HPDE6-E6E7 (cell line): Measurements from ENCODE around the gene EDC3.
"Not testable (repeated sequence)": the region's sequence is repeated elsewhere in the genome, so short reads cannot be mapped to it uniquely, and the experiment has no call there.

Experiments used
- DNase-seq: peaks from one replicate; pipeline ENCODE4 v3.0.0; 2011; ENCODE audit warnings: missing footprints; ENCODE audit errors: extremely low spot score

Gene EDC3, protein sequence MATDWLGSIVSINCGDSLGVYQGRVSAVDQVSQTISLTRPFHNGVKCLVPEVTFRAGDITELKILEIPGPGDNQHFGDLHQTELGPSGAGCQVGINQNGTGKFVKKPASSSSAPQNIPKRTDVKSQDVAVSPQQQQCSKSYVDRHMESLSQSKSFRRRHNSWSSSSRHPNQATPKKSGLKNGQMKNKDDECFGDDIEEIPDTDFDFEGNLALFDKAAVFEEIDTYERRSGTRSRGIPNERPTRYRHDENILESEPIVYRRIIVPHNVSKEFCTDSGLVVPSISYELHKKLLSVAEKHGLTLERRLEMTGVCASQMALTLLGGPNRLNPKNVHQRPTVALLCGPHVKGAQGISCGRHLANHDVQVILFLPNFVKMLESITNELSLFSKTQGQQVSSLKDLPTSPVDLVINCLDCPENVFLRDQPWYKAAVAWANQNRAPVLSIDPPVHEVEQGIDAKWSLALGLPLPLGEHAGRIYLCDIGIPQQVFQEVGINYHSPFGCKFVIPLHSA

DNA sequence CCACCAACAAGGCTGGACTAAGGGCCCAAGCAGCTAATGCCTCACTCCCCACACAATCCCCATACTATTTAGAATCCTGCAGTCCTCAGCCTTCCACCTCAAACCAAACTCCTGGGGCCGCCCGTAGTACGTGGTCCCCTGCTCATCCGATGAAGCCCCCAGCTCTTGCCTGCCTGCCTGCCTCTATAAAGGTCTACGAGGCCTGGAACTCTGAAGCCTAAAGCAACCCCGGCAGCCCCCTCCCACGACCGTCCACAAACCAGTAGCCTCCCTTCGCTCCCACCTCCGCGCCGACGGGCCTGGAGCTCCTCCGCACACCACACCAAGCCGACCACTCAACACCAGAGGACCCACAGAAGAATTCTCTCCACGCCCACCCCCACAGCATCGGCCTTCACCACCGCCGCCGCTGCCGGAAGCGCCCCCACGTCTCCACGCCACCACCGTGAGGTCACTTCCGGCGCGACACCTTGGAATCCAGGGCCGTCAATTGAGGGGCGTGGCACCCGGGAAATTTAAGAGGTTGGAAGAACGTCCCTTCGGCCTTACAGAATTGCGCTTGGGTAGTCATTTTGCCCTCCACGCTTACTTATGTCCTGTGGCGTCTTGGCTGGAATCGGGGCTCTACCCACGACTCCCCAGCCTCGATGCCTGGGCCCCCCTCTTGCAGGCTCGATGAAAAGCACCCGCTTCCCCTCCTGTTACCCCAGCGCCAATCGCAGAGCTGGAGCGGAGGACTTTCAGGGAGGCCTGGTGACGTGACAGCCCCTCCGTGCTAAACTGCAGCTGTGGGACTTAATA, at the start of gene EDC3:
TSS of gene EDC3 (minus strand) at position 428 of the 801 bp plus-strand sequence. CDS start 20,900 bp downstream, outside the sequence.
- peak; percentile 76 for DNase-seq

DNA sequence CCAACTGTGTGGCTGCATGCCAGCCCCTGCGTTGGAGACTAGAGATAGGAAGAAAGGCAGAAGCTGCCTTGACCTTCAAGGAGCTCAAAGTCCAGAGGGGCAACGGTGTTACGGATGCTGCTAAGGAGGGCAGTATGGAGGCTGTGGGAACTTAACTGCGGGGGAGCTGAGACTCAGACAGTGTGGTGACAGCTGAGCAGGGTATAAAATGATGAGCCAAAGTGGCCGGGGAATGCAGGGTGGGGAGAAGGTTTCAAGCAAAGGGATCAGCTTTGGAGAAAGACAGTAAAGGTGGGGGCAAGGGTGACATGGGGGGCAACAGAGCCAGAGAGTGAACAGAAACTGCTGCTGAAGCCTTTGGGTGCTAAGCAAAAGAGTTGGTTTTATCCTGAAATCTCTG, 46.6 kb upstream of the EDC3 start:
- no peak for DNase-seq

DNA sequence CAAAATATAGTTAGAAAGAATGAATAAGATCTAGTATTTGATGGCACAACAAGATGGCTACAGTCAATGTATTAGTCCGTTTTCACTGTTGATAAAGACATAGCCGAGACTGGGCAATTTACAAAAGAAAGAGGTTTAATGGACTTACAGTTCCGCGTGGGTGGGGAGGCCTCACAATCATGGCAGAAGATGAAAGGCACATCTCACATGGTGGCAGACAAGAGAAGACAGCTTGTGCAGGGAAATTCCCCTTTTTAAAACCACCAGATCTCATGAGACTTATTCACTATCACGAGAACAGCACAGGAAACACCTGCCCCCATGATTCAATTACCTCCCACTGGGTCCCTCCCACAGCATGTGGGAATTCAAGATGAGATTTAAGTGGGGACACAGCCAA, 42.4 kb upstream of the EDC3 start:
- DNase-seq, result not testable (repeated sequence)

GRCh38 chr15:74735305-74735704, 39.5 kb upstream of the EDC3 start:
- DNase-seq, result no peak

- DNase-seq, result no peak
These were observed 37.4 kb upstream of the EDC3 start for GRCh38 chr15:74733269-74733668.

DNA sequence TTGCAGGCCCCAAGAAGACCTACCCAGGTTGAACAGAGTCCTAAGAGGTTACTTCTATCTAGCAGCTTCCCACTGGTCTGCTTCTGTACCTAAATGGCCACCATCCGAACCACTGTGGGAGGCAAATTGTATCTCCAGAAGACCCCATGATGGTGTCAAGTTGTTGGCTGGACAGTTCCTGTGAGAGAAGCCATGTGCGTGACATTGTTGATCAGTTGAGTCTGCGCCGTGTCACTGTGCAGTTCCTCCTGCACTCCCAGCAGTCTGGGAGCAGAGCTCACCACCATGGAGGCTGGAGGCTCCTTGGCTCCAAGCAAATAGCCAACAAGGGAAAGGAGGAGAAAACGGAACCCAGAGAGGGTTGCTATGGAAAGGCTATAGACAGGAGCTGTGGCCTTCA, 37.0 kb upstream of the EDC3 start:
- DNase-seq, result no peak

DNA sequence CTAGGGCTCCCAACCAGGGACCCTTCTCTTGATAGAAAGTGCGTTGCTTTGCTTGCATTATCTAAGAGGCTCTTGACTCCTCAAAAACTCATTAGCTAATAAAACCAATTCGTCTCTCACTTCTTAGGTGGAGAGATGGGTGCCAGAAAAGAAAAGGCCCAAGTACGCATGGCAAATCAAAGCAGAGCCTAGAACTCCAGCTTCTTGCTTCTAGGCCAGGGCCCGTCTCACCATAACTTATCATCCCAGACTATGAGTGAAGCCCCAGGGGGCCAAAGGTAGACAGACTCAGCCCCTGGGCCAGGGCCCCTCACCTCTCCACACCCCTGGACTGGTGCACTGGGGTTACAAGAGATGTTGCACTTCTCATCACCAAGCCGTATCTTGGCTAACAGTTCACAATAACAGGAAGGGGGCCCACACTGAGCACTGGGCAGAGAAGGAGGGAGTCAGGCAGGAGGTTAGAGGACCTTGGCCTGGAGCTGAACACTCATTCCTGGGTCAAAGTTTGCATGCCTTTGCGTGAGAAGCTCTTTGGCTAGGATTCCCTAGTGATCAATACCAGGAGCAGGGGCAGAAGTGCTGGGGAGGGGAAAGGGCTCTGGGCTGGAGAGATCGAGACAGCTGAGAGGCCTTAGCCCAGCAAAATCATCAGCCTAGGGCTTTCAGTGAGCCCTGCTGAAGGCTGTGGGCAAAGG, 34.9 kb upstream of the EDC3 start:
- DNase-seq, result no peak

GRCh38 chr15:74729372-74729771, 33.5 kb upstream of the EDC3 start:
- not testable (repeated sequence) for DNase-seq

- not testable (repeated sequence) for DNase-seq
These were observed 32.9 kb upstream of the EDC3 start for GRCh38 chr15:74728699-74729098.

DNA sequence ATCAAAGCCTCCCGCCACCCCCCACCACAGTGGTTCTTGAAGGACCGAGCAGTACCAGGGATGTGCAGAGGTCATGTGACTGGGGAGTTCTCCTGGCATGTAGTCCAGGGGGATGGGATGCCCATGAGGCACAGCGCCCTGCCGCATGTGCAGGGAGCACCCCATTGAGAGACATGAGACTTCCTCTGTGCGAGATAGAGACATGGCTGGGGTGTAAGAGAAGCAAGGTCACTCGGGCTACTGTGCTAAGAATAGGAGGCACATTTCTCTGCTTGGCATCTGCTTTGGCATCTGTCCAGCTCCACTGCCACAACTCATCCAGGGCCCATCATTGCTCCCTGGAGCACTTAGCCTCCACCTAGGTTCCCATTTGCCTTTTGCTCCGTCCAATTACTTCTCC, 31.9 kb upstream of the EDC3 start:
- DNase-seq, result no peak

- no peak for DNase-seq
These were observed 30.9 kb upstream of the EDC3 start for GRCh38 chr15:74726774-74727164.

DNA sequence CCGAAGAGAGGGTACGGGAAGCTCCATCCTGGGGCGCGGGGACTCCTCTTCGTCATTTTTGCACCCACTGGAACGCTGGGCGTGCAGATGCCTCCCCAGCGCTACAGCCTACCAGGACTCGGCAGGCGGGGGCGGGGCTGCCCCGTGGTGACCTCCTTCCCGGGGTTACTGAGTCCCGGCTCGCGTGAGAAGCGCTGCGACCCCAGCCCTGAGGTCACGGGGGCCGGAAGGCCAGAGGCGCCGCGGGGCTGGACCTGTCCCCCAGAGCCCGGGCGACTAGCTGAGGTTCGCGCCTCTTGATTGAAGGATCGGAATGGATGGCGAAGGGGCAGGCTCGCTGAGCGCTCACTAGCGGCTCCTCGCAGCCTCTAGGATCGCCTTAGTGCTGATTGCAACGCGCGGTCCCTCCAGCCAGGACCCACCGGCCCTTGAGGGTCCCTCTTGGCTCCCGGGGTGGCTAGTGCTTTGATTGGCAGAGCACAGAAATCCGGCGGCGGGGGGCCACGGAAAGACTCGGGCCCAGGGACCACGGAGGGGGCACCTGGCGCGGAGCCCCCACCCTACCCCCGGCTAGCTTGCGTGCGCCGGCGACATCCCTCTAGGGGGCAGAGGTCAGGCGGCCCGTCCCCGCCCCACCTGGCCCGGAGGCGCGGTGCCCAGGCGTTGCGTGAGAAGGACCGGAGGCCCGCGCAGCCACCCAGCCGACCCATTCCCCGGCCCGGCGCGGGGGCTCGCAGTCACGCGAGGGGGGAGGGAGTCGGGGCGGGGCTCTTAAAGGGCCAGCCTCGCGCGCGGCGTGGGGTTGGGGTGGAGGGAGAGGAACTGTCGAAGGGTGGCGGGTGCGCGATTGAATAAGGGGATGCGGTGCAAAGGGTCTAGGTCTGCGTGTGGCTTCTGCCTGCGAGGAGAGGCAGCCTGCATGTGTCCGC, 30.3 kb upstream of the EDC3 start:
- DNase-seq, result no peak

- no peak for DNase-seq
These were observed 29.5 kb upstream of the EDC3 start, which contains the start of gene CYP1A1 for GRCh38 chr15:74725225-74725774. TSS of gene CYP1A1 (minus strand) at chr15:74725528. CDS start at chr15:74723097, 2,431 bp downstream.

- no peak for DNase-seq
These were observed 28.9 kb upstream of the EDC3 start for GRCh38 chr15:74724570-74725224.

- DNase-seq, result peak; percentile 58
These were observed 28.0 kb upstream of the EDC3 start for GRCh38 chr15:74723754-74724334.

DNA sequence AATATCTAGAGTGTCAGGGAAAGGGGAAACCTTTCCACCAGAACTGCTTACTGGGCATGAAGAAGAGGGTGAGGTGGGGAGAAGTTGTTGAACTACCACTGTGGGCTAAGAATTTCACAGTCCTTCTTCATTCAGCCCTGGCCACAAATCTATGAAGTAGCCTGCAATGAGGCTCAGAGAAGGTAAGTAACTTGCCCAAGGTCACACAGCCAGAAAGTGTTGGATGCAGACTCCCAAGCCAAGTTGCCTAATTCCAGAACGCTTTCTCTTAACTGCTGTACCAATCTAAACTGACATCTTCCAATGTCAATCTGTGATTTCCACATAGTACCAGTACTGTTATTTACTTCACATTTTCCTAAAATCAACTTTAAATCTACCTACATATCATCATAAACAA, 27.4 kb upstream of the EDC3 start:
- no peak for DNase-seq

- no peak for DNase-seq
These were observed 26.8 kb upstream of the EDC3 start for GRCh38 chr15:74722591-74722990.

DNA sequence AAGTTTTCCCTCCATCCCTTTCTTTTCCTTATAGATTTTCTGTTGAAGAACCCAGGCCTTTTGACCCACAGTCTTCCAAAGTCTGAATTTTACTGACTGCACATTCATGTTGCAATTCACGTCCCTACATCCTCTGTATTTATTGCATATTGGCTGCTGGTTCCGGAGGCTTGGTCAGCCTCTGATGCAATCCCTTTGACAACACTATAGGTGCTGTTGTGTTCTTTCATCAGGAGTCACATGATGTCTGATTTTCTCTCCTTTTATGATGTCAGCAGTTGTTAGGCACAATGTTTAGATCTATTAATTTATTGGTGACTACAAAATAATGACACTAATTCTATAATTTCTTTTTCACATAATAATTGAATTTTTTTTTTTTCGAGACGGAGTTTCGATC, 20.8 kb upstream of the EDC3 start:
- DNase-seq, result no peak

DNA sequence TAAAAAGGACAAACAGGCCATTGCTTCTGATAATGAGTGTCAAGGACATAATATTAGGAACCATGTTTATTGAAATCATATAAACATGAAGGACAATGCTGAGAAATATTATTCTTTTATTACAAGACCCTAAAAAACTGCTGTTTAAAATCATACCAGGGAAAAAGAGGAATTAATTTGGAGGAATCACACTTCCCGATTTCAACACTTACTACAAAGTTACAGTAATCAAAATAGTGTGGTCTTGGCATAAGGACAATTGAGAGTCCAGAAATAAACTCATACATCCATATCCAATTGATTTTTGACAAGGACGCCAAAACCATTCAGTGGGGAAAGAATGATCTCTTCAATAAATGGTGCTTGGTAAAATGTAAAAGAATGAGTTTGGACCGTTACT, 16.5 kb upstream of the EDC3 start:
- no peak for DNase-seq
